GM12865 (cell line): ENCODE data around the gene KRT14.

Experiments used
- DNase-seq: peaks from one replicate; pipeline ENCODE4 v3.0.0; 2010; ENCODE audit warnings: low read depth
- H3K4me3 ChIP-seq: 2 replicates; pipeline ENCODE4 v1.5.1; 2011; ENCODE audit warnings: mild to moderate bottlenecking, low read depth, low read length, control low read depth
- TF ChIP-seq, protein P1 (sequence below): IDR thresholded peaks from 2 replicates; pipeline ENCODE4 v1.5.1; 2011; ENCODE audit warnings: low read length, control low read depth, low read depth, inconsistent platforms; ENCODE audit not compliant: insufficient read depth; ENCODE audit errors: missing control alignments

The KRT14 gene

DNA sequence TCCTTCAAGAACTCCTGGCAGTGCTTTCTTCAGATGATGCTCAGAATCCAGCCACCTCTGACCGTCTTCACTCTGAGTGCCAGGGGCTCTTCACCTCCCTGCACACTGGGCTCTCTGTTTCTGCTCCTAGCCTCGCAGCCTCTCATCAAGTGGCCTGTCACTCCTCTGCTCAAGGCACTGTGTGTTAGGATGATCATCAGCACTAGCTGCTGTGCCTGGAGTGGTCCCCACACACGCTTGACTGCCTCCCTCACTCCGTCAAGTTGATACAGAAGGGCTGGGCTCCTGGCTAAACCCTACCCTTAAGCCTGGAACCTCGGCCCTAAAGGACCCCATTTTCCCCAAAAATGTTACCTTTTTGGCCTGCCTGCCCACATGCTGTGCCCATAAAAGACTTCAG is 30.4 kb downstream of the KRT14 start:
- H3K4me3 ChIP-seq: no peak overlapping the region
- TF ChIP-seq, protein P1, sequence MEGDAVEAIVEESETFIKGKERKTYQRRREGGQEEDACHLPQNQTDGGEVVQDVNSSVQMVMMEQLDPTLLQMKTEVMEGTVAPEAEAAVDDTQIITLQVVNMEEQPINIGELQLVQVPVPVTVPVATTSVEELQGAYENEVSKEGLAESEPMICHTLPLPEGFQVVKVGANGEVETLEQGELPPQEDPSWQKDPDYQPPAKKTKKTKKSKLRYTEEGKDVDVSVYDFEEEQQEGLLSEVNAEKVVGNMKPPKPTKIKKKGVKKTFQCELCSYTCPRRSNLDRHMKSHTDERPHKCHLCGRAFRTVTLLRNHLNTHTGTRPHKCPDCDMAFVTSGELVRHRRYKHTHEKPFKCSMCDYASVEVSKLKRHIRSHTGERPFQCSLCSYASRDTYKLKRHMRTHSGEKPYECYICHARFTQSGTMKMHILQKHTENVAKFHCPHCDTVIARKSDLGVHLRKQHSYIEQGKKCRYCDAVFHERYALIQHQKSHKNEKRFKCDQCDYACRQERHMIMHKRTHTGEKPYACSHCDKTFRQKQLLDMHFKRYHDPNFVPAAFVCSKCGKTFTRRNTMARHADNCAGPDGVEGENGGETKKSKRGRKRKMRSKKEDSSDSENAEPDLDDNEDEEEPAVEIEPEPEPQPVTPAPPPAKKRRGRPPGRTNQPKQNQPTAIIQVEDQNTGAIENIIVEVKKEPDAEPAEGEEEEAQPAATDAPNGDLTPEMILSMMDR: no peak
- DNase-seq: no peak

DNA sequence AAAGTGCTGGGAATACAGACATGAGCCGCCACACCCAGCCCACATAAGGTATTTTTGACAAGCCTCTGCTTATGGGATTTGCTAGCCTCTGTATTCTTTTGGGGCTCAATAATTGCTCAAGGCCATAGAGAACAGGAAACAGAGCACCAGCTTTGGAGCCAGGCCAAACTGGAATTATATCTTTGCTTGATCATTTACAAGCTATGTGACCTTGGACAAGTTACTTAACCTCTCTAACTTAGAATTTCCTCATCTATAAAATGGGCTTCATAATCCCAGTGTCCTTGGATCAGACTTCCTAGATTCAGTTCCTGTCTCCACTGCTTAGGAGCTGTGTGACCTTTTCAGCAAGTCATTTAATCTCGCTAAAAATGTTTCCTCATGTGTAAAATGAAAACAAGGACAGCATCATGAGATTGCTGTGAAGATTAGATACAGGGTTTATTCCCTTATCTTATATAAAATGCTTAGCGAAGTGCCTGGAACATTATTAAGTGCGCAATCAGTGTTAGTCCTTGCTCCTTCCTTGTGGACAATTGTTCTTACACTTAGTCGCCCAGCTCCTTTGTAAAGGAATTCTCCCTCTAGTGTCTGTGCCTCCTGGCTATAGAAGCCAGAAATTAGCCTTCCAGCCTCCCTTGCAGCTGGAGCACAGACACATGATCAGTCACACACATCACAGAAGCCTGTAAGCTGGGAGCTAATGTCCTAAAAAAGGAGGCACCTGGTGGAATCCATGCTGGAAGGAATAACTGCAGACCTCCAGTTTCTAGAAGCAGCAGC is 31.4 kb downstream of the KRT14 start:
- H3K4me3 ChIP-seq: no peak overlapping the region
- TF ChIP-seq, protein P1: no peak
- no peak for DNase-seq

DNA sequence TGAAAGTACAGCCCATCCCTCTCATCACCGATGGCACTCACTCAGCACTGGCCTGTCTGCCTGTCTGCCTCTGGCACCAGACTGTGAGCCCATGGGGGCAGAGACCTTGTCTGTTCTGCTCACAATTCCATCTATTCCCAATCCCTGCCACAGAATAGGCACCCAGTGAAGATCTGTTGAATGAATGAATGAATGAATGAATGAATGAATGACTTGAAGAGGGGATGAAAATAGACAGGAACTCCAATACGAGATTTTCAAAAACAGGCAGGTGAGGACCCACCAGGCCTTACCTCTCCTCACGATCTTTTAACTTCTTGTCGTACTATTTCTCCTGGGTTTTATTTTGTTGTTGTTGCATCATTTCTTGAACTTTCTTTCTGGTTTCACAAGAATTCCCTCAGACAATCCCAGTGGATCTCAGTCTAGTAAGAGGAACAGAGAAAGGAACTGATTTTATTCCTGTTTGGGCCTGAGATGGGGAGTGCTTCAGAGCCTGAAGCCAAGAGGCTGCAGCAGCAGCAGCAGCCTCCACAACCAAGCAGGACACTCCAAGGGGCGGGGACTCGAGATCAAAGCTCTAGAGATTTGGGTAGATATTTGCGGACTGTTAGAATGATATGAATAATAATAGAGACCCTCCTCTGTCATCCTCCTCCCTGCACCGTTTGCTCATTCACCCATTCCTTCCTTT is 32.6 kb downstream of the KRT14 start:
- no peak overlapping the region for H3K4me3 ChIP-seq
- TF ChIP-seq, protein P1: no peak
- no peak for DNase-seq

DNA sequence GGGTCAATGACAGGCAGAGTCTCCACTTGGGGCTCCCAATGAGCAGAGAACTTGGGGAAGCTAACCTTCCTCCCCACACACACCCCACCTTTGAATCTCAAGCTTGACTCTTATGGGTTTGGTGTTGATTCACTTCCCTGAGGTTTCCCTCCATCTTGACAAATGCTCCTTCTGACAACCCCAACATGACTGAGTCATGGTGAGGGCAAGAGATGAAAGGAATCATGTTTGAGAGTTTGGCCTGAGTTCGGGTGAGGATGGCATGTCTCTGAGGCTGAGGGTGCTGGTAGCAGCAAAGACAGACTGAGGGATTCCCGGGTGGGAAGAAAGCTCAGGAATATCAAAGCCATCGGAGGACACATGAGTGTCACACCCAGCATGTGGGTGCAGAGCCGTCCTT is 33.5 kb downstream of the KRT14 start:
- DNase-seq: no peak
- TF ChIP-seq, protein P1: no peak
- H3K4me3 ChIP-seq: no peak overlapping the region

DNA sequence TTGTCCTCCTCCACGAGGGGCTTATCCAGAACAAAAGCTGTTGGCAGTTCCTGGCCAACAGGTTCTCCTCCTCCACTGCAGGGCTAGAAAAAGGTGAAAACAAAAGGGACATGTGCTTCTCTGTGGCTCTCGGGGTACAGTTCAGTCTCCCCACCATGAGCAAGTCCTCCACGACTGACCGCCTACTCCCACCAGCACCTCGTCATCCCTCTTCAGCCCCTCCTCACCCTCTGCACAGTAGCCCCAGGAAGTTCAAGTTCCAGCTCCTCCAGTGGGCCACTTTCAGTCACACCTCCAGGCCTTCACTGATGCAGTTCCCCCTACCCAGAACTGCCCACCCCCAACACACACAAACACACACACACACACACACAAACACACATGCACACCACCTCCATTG is 34.2 kb downstream of the KRT14 start:
- TF ChIP-seq, protein P1: no peak
- DNase-seq: no peak
- H3K4me3 ChIP-seq: no peak overlapping the region

DNA sequence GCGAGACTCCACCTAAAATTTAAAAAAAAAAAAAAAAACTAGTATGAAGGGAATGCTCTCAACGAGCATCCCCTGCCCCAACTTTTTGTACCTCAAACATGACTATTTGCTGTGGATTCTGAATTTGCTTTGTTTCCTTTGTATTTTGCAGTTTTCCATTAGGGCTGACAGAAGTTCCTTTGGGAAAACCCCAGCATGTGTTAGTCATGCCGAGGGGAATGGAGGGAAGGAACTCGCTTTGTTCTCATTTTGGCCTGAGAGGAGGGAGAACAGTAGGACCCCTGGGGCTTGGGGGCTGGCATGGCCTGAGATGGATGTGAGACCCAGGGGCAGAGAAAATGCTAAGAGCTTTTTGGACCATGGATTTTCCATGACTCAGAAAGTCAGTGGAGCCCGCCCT is 35.3 kb downstream of the KRT14 start:
- no peak overlapping the region for H3K4me3 ChIP-seq
- TF ChIP-seq, protein P1: no peak
- DNase-seq: no peak

DNA sequence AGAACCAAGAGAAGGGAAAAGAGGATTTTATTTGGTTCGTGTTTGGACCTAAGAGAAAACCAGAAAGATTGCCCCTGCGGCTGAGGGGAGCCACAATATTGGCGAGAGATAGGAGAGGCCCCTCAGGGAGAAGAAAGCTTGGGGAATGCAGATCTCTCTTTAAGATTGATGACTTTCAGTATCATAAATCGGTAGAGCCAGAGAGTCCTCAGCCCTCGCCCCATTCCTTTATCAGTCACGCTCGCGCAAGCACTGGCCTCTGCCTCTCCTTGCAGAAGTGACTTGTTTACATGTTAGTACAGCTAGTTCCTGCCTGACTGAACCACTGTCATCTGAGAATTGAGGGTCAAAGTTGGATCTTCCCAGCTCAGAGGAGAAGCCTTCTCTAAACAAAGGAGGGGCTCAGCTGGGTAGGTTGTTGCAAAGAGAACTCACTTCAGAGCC is 37.1 kb downstream of the KRT14 start:
- no peak overlapping the region for H3K4me3 ChIP-seq
- TF ChIP-seq, protein P1: no peak
- no peak for DNase-seq
